Fibroblast of skin of right quadriceps (primary cell): Measurements from ENCODE around the gene KNSTRN.

Source experiments
- DNase-seq: peaks from one replicate; pipeline ENCODE4 v3.0.0-alpha.2; 2013

The KNSTRN gene

GRCh38 chr15:40346579-40347558 is 35.7 kb upstream of the KNSTRN start:
- no peak for DNase-seq

GRCh38 chr15:40347559-40348473 is 34.7 kb upstream of the KNSTRN start:
- DNase-seq: no peak

- no peak for DNase-seq
Measured at GRCh38 chr15:40348474-40348870, 34.0 kb upstream of the KNSTRN start.

- DNase-seq: no peak
Measured at GRCh38 chr15:40349163-40349562, 33.4 kb upstream of the KNSTRN start.

GRCh38 chr15:40352281-40352901 is 30.1 kb upstream of the KNSTRN start:
- DNase-seq: no peak

- DNase-seq: no peak
Measured at GRCh38 chr15:40353697-40354096, 28.8 kb upstream of the KNSTRN start.

GRCh38 chr15:40354408-40355171 is 27.9 kb upstream of the KNSTRN start:
- DNase-seq: peak; percentile 84

- DNase-seq: no peak
Measured at GRCh38 chr15:40355976-40356585, 26.4 kb upstream of the KNSTRN start.

- no peak for DNase-seq
Measured at GRCh38 chr15:40357246-40357645, 25.3 kb upstream of the KNSTRN start.

GRCh38 chr15:40357723-40358470 is 24.6 kb upstream of the KNSTRN start, which contains the start of gene DISP2:
TSS of gene DISP2 (plus strand) at chr15:40358219. CDS start at chr15:40358322, 103 bp downstream.
- DNase-seq: peak; percentile 74

- DNase-seq: no peak
Measured at GRCh38 chr15:40358471-40359353, 23.8 kb upstream of the KNSTRN start.

GRCh38 chr15:40360015-40360414 is 22.5 kb upstream of the KNSTRN start:
- DNase-seq: no peak

GRCh38 chr15:40361640-40362039 is 20.9 kb upstream of the KNSTRN start:
- DNase-seq: no peak

- no peak for DNase-seq
Measured at GRCh38 chr15:40363611-40364010, 18.9 kb upstream of the KNSTRN start.

- DNase-seq: no peak
Measured at GRCh38 chr15:40364251-40364650, 18.3 kb upstream of the KNSTRN start.

- no peak for DNase-seq
Measured at GRCh38 chr15:40365016-40365415, 17.5 kb upstream of the KNSTRN start.

GRCh38 chr15:40365624-40366456 is 16.7 kb upstream of the KNSTRN start:
- DNase-seq: no peak

- DNase-seq: no peak
Measured at GRCh38 chr15:40366457-40367370, 15.8 kb upstream of the KNSTRN start.
